K562 (cell line): ENCODE results near the gene NME9. TPM values are rescaled to one million over a fixed set of nuclear protein-coding genes. Genes with fewer than 3 reads are reported as not detected.

Source experiments
- ATAC-seq: fragments of 200-7000 bp; cut with Tn5 transposase; 3 replicates; pipeline ENCODE4 v1.9.1; 2020; ENCODE audit warnings: moderate library complexity
- BruUV-seq: library from RNA; stranded (reverse); fragments of 400-500 nt; replicated peaks from 2 replicates; lab custom pipeline; 2021; lab: Mats Ljungman, UMichigan
- CTCF ChIA-PET: fragments of 300-600 bp; formaldehyde crosslinking; extraction: SDS; loops from one replicate; lab custom pipeline; 2021; ENCODE audit warnings: low intra/inter-chr PET ratio; lab: Yijun Ruan, JAX
- POLR2A ChIA-PET: fragments of 300-600, 350-650 bp; sonication (Branson Sonifier 250); formaldehyde crosslinking; extraction: SDS; loops from one replicate; lab custom pipeline; 2021; ENCODE audit warnings: antibody characterized with exemption, inconsistent platforms; lab: Yijun Ruan, JAX
- DNase-seq, 4 experiments: peaks; one replicate each; pipeline versions ENCODE4 v3.0.0 to v3.0.0-alpha.2; 2011 to 2018; ENCODE audit warnings: low spot score in 3 of 4, mixed read lengths in 3 of 4; ENCODE audit errors: extremely low read depth in 1 of 4
- FAIRE-seq: peaks from 2 replicates; lab custom pipeline; 2011; peaks lifted over from hg19 to GRCh38; lab: Jason Lieb, UNC
- H2AFZ ChIP-seq: 2 replicates; pipeline ENCODE4 v1.6.0; 2011; ENCODE audit warnings: low read depth, low read length, control low read depth, inconsistent platforms
- H3K27ac ChIP-seq: fragments of 200-600 bp; 3 replicates; pipeline ENCODE4 v1.8.0; 2011; ENCODE audit warnings: low read depth, mild to moderate bottlenecking, control low read depth, inconsistent platforms, low read length, moderate library complexity, mixed read lengths; ENCODE audit errors: extremely low read depth
- H3K27me3 ChIP-seq, 2 experiments: fragments of 300-600 bp in 1 of 2; 2 replicates in 1 of 2; 3 replicates in 1 of 2; pipeline versions ENCODE4 v1.6.0 to v1.8.0; 2011; ENCODE audit warnings: inconsistent platforms in 2 of 2, low read length in 2 of 2, mild to moderate bottlenecking in 1 of 2, mixed read lengths in 1 of 2, moderate library complexity in 1 of 2; ENCODE audit not compliant: control insufficient read depth in 2 of 2, insufficient read depth in 2 of 2
- H3K36me3 ChIP-seq: fragments of 300-600 bp; 3 replicates; pipeline ENCODE4 v1.8.0; 2011; ENCODE audit warnings: mild to moderate bottlenecking, low read length, inconsistent platforms; ENCODE audit not compliant: control insufficient read depth, insufficient read depth
- H3K4me1 ChIP-seq, 2 experiments: fragments of 200-600 bp in 1 of 2; replicated peaks in 1 of 2; 2 replicates in 1 of 2; 3 replicates in 1 of 2; pipeline versions ENCODE4 v1.5.1 to v1.8.0; 2011; ENCODE audit warnings: inconsistent platforms in 2 of 2, low read length in 2 of 2, mild to moderate bottlenecking in 1 of 2, mixed read lengths in 1 of 2, moderate library complexity in 1 of 2; ENCODE audit not compliant: control insufficient read depth in 2 of 2, insufficient read depth in 2 of 2
- H3K4me2 ChIP-seq: 2 replicates; pipeline ENCODE4 v1.6.1; 2011; ENCODE audit warnings: low read length, control low read depth, inconsistent platforms, mixed read lengths; ENCODE audit not compliant: insufficient read depth
- H3K4me3 ChIP-seq: fragments of 200-600 bp; sonication (generic), shearing (Covaris generic); 2 replicates; pipeline ENCODE4 v1.5.1; 2016; ENCODE audit warnings: control low read depth, inconsistent platforms
- H3K79me2 ChIP-seq: fragments of 200-600 bp; 3 replicates; pipeline ENCODE4 v1.8.0; 2011; ENCODE audit warnings: low read length, inconsistent platforms; ENCODE audit not compliant: control insufficient read depth, insufficient read depth
- H3K9ac ChIP-seq, 2 experiments: 2 replicates each; pipeline versions ENCODE4 v1.6.0 to v1.6.1; 2011; ENCODE audit warnings: low read depth in 2 of 2, low read length in 2 of 2, control low read depth in 1 of 2, inconsistent platforms in 1 of 2, mild to moderate bottlenecking in 1 of 2, mixed read lengths in 1 of 2; ENCODE audit not compliant: insufficient read depth in 1 of 2
- H3K9me1 ChIP-seq: one replicate; pipeline ENCODE4 v1.6.0; 2011; ENCODE audit warnings: inconsistent platforms, mild to moderate bottlenecking, low read length, moderate library complexity; ENCODE audit not compliant: control insufficient read depth, insufficient read depth
- H3K9me3 ChIP-seq: replicated peaks from 2 replicates; pipeline ENCODE4 v1.5.1; 2011; ENCODE audit warnings: low read depth, low read length, inconsistent platforms; ENCODE audit not compliant: control insufficient read depth, insufficient read depth
- H4K20me1 ChIP-seq: replicated peaks from 2 replicates; pipeline ENCODE4 v1.6.1; 2011; ENCODE audit warnings: low read length, inconsistent platforms, mixed read lengths; ENCODE audit not compliant: control insufficient read depth, insufficient read depth
- GTF2A2 ChIP-seq: IDR thresholded peaks from 2 replicates; pipeline ENCODE4 v1.6.1; 2016; ENCODE audit warnings: mild to moderate bottlenecking, missing genetic modification characterization, missing compliant biosample characterization
- MECOM ChIP-seq: fragments of 250-450 bp; sonication (Bioruptor Pico); IDR thresholded peaks from 2 replicates; pipeline ENCODE4 v1.8.0; 2022; ENCODE audit warnings: inconsistent platforms
- PHB2 ChIP-seq: fragments of 450-650 bp; IDR thresholded peaks from 2 replicates; pipeline ENCODE4 v1.6.1; 2017; ENCODE audit warnings: low read depth
- POLR2AphosphoS2 ChIP-seq: IDR thresholded peaks from 2 replicates; pipeline ENCODE4 v1.6.1; 2012; ENCODE audit warnings: low read length, improper control_type of control experiment
- RBFOX2 ChIP-seq: fragments of 200-400 bp; formaldehyde crosslinking; IDR thresholded peaks from 2 replicates; pipeline ENCODE4 v1.6.1; 2017; ENCODE audit warnings: low read depth, mild to moderate bottlenecking, low read length, moderate library complexity
- ZFX ChIP-seq: sonication (generic); formaldehyde crosslinking; IDR thresholded peaks from 2 replicates; pipeline ENCODE4 v1.8.0; 2022; ENCODE audit warnings: mild to moderate bottlenecking, missing genetic modification reagents, moderate library complexity
- ZNF551 ChIP-seq: fragments of 250-450 bp; sonication (Bioruptor Pico); IDR thresholded peaks from 2 replicates; pipeline ENCODE4 v1.5.0; 2021; ENCODE audit warnings: mild to moderate bottlenecking, moderate library complexity
- WGBS: fragments of 100-300 bp; shearing (Covaris generic); methylation state at CpG from one replicate; pipeline ENCODE4 v1.1.6; 2016; ENCODE audit warnings: low coverage, mixed read lengths; ENCODE audit not compliant: insufficient coverage; ENCODE audit errors: missing lambda C conversion rate; 5-methylcytosine and 5-hydroxymethylcytosine counted together
- in situ Hi-C: fragments of 300-500 bp; cut with MboI; formaldehyde crosslinking; loops from 4 replicates; pipeline ENCODE4 v1.15.0; 2018; ENCODE audit warnings: inconsistent platforms, mixed read lengths
- intact Hi-C: fragments of 100-400 bp; cut with micrococcal nuclease; formaldehyde crosslinking; loops from 2 replicates; pipeline ENCODE4 v1.14.2; 2022
- polyA plus RNA-seq, 8 experiments: library from polyadenylated mRNA; depleted of rRNA in 4 of 8; stranded (reverse) in 5 of 8; unstranded in 3 of 8; fragments of >200 nt; fragmentation: Nextera tagmentation in 2 of 8; fragmentation: Illumina TruSeq in 1 of 8; extraction: Ambion mirVana in 2 of 8; extraction: Trizol in 1 of 8; gene quantifications; 2 replicates each; pipeline versions ENCODE4 v1.2.1 to v1.2.3, GENCODE V29; 2011 to 2014; ENCODE audit warnings: inconsistent platforms in 1 of 8, missing spikeins in 1 of 8
- total RNA-seq, 7 experiments: library from RNA; depleted of rRNA in 6 of 7; stranded (reverse); fragments of >200 nt in 6 of 7; fragmentation: Illumina TruSeq in 2 of 7; extraction: Trizol in 2 of 7; gene quantifications; 2 replicates each; pipeline versions ENCODE4 v1.2.1 to v1.2.3, GENCODE V29; 2011 to 2021; ENCODE audit warnings: low replicate concordance in 1 of 7
- TF ChIP-seq, protein P1 (sequence below): sonication (generic); formaldehyde crosslinking; IDR thresholded peaks from 2 replicates; pipeline ENCODE4 v1.8.0; 2022; ENCODE audit warnings: mild to moderate bottlenecking, missing genetic modification reagents
- TF ChIP-seq, protein P2 (sequence below): fragments of 450-650 bp; formaldehyde crosslinking; IDR thresholded peaks from 2 replicates; pipeline ENCODE4 v1.4.0; 2020; ENCODE audit warnings: mild to moderate bottlenecking, moderate library complexity
- TF ChIP-seq, protein P3 (sequence below): sonication (generic); formaldehyde crosslinking; IDR thresholded peaks from 2 replicates; pipeline ENCODE4 v1.8.0; 2022; ENCODE audit warnings: mild to moderate bottlenecking, missing genetic modification reagents
- TF ChIP-seq, protein P4 (sequence below): conservative IDR thresholded peaks from 2 replicates; pipeline ENCODE4 v1.6.1; 2011; ENCODE audit warnings: low read depth, mild to moderate bottlenecking, low read length; ENCODE audit not compliant: control insufficient read depth

Gene NME9
- total and polyA plus RNA-seq, 9 of the 15 experiments (the other 6 are each of a cell fraction or from before 2014, with no cell fraction given) = 0.05 to 0.15 (median 0.13) TPM; not detected in 6

DNA sequence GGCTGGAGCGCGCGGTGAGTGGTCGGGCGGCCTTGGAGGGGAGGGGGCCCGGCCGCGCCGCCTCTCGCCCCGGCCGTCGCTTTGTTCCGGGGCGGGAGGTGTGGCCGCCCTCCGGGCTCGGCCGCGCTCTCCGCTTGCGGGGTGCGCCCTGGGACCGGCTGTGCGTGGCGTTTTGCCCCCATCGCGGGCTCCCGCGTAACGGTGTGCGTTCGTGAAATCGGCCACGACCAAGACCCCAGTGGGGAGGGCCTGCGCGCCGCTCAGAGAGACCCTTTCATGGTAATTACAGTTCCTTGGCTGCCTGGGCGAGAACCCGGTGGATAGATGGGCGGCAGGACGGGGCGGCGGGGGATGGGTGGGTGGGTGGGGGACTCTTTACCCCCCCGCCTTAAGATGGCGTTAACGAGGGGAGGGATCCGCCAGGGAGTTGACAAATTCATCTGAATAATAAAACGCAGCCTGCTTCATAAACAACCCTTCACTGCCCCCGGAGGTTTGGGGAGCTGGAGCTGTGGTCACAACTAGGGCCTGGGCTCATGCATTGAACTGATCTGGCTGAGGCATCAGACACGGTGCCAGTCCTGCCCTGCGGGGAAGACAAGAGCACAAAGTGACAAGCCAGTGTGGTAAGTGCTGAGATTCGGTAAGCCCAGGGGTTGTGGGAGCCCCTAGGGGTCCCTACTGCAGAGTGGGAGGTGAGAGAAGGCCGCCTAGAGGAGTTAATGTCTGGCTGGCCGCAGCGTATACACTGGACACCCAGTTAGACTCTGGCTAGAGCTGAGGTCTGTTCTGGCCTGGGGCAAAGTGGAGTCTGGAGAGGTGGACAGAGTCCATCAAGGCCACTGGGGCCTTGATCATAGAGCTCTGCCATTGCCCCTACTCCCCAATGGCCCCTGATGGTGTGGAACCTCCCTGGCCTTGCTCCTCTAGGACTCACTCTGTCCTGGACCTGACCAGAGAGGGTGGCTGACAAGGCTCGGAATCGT lies 19.4 kb upstream of the NME9 start:
- no peak for FAIRE-seq
- WGBS = 18% methylated on average over 16 of the region's 58 CpGs
- no peaks in the 10 kb centered on the region for H4K20me1 ChIP-seq
- H3K36me3 ChIP-seq = no peaks in the 10 kb centered on the region
- no peaks in the 10 kb centered on the region for H3K9me3 ChIP-seq
- peak overlapping the region; percentile 55 for H3K4me3 ChIP-seq
- no peaks in the 10 kb centered on the region; a peak in 1 of 5 replicates for H3K27me3 ChIP-seq
- no peaks in the 10 kb centered on the region for H3K9me1 ChIP-seq
- peaks cover 7 to 12% of the 10 kb centered on the region in 2 experiments; a peak in 3 of 5 replicates for H3K4me1 ChIP-seq
- peak; percentile 70 for ATAC-seq
- in situ Hi-C loops (no loop called here), intact Hi-C loops (loop anchor here (5.0 kb wide), 1 partner anchor 167 kb away; no protein-coding TSS in a partner anchor)
- peak in 3 of 4 experiments; percentile 12 to 23 (median 18) for DNase-seq
- no TSS peak for BruUV-seq
- peak overlapping the region; percentile 86 for H2AFZ ChIP-seq
- ChIA-PET POLR2A (interaction anchor here (0.6 to 1.1 kb wide), 2 partner anchors 598 to 993 kb away, joined by 3 read pairs; partner anchors contain the start of genes FOXL2 and FOXL2NB), CTCF (no interaction called here)
- peak overlapping the region; percentile 76 for H3K4me2 ChIP-seq
- H3K9ac ChIP-seq = peak overlapping the region; percentile 39 to 91
- H3K27ac ChIP-seq = peak overlapping the region; percentile 41; the same call in 1 of the 3 replicates
- no peaks in the 10 kb centered on the region for H3K79me2 ChIP-seq
- TF ChIP-seq PHB2 (no peak), GTF2A2 (tag) (no peak), POLR2AphosphoS2 (no peak), ZFX (peak; percentile 52), ZNF551 (CRISPR knock-in tag) (no peak), RBFOX2 (peak; percentile 8; the same call in 1 of the 2 replicates), MECOM (CRISPR knock-in tag) (no peak)
- TF ChIP-seq, protein P1, sequence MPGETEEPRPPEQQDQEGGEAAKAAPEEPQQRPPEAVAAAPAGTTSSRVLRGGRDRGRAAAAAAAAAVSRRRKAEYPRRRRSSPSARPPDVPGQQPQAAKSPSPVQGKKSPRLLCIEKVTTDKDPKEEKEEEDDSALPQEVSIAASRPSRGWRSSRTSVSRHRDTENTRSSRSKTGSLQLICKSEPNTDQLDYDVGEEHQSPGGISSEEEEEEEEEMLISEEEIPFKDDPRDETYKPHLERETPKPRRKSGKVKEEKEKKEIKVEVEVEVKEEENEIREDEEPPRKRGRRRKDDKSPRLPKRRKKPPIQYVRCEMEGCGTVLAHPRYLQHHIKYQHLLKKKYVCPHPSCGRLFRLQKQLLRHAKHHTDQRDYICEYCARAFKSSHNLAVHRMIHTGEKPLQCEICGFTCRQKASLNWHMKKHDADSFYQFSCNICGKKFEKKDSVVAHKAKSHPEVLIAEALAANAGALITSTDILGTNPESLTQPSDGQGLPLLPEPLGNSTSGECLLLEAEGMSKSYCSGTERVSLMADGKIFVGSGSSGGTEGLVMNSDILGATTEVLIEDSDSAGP (CRISPR knock-in tag) = no peak
- TF ChIP-seq, protein P2, sequence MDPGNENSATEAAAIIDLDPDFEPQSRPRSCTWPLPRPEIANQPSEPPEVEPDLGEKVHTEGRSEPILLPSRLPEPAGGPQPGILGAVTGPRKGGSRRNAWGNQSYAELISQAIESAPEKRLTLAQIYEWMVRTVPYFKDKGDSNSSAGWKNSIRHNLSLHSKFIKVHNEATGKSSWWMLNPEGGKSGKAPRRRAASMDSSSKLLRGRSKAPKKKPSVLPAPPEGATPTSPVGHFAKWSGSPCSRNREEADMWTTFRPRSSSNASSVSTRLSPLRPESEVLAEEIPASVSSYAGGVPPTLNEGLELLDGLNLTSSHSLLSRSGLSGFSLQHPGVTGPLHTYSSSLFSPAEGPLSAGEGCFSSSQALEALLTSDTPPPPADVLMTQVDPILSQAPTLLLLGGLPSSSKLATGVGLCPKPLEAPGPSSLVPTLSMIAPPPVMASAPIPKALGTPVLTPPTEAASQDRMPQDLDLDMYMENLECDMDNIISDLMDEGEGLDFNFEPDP = no peak
- TF ChIP-seq, protein P3, sequence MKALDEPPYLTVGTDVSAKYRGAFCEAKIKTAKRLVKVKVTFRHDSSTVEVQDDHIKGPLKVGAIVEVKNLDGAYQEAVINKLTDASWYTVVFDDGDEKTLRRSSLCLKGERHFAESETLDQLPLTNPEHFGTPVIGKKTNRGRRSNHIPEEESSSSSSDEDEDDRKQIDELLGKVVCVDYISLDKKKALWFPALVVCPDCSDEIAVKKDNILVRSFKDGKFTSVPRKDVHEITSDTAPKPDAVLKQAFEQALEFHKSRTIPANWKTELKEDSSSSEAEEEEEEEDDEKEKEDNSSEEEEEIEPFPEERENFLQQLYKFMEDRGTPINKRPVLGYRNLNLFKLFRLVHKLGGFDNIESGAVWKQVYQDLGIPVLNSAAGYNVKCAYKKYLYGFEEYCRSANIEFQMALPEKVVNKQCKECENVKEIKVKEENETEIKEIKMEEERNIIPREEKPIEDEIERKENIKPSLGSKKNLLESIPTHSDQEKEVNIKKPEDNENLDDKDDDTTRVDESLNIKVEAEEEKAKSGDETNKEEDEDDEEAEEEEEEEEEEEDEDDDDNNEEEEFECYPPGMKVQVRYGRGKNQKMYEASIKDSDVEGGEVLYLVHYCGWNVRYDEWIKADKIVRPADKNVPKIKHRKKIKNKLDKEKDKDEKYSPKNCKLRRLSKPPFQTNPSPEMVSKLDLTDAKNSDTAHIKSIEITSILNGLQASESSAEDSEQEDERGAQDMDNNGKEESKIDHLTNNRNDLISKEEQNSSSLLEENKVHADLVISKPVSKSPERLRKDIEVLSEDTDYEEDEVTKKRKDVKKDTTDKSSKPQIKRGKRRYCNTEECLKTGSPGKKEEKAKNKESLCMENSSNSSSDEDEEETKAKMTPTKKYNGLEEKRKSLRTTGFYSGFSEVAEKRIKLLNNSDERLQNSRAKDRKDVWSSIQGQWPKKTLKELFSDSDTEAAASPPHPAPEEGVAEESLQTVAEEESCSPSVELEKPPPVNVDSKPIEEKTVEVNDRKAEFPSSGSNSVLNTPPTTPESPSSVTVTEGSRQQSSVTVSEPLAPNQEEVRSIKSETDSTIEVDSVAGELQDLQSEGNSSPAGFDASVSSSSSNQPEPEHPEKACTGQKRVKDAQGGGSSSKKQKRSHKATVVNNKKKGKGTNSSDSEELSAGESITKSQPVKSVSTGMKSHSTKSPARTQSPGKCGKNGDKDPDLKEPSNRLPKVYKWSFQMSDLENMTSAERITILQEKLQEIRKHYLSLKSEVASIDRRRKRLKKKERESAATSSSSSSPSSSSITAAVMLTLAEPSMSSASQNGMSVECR (CRISPR knock-in tag) = no peak
- TF ChIP-seq, protein P4, sequence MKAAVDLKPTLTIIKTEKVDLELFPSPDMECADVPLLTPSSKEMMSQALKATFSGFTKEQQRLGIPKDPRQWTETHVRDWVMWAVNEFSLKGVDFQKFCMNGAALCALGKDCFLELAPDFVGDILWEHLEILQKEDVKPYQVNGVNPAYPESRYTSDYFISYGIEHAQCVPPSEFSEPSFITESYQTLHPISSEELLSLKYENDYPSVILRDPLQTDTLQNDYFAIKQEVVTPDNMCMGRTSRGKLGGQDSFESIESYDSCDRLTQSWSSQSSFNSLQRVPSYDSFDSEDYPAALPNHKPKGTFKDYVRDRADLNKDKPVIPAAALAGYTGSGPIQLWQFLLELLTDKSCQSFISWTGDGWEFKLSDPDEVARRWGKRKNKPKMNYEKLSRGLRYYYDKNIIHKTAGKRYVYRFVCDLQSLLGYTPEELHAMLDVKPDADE = no peak
